HepG2 (cell line): ENCODE results near the gene IRF2. TPM values are rescaled to one million over a fixed set of nuclear protein-coding genes. Genes with fewer than 3 reads are reported as not detected.
A peak's percentile ranks its signal among the peaks of the same experiment; 100 is the strongest.

Experiments used
- ESRRA ChIP-seq: sonication (generic); formaldehyde crosslinking; IDR thresholded peaks from 2 replicates; pipeline ENCODE4 v1.5.1; 2020; ENCODE audit warnings: mild to moderate bottlenecking, low read depth, missing genetic modification reagents
- HOXA9 ChIP-seq: sonication (generic); formaldehyde crosslinking; IDR thresholded peaks from 2 replicates; pipeline ENCODE4 v1.8.1; 2022; ENCODE audit warnings: missing genetic modification reagents, mild to moderate bottlenecking, moderate library complexity, borderline replicate concordance
- POLR2A ChIP-seq, 2 experiments: IDR thresholded peaks; 2 replicates each; pipeline ENCODE4 v1.6.1; 2011; ENCODE audit warnings: low read depth in 2 of 2, low read length in 2 of 2, mild to moderate bottlenecking in 1 of 2, moderate library complexity in 1 of 2; ENCODE audit not compliant: insufficient read depth in 1 of 2
- RBM22 ChIP-seq: fragments of 200-400 bp; formaldehyde crosslinking; optimal IDR thresholded peaks from 2 replicates; pipeline ENCODE3; 2017; ENCODE audit warnings: mild to moderate bottlenecking, low read length, moderate library complexity
- SMAD1 ChIP-seq: sonication (generic); formaldehyde crosslinking; IDR thresholded peaks from 2 replicates; pipeline ENCODE4 v1.4.0; 2020; ENCODE audit warnings: missing genetic modification reagents, low read depth, mild to moderate bottlenecking, borderline replicate concordance
- SMYD3 ChIP-seq: sonication (generic); formaldehyde crosslinking; IDR thresholded peaks from 2 replicates; pipeline ENCODE4 v1.8.1; 2023; ENCODE audit warnings: mild to moderate bottlenecking, missing genetic modification reagents
- XRCC5 ChIP-seq: fragments of 200-400 bp; formaldehyde crosslinking; optimal IDR thresholded peaks from 2 replicates; pipeline ENCODE3; 2017; ENCODE audit warnings: mild to moderate bottlenecking, low read length
- ZNF44 ChIP-seq: sonication (generic); formaldehyde crosslinking; IDR thresholded peaks from 2 replicates; pipeline ENCODE4 v1.5.1; 2020; ENCODE audit warnings: mild to moderate bottlenecking, missing genetic modification reagents
- polyA plus RNA-seq, 8 experiments: library from polyadenylated mRNA; depleted of rRNA in 3 of 8; stranded (reverse) in 7 of 8; unstranded in 1 of 8; fragments of >200 nt; fragmentation: Illumina TruSeq in 4 of 8; extraction: Trizol in 4 of 8; gene quantifications; 2 replicates each; pipeline versions ENCODE4 v1.2.1 to v1.2.3, GENCODE V29; 2011 to 2016; ENCODE audit warnings: low read depth in 4 of 8, missing spikeins in 1 of 8, mixed read lengths in 1 of 8; ENCODE audit not compliant: insufficient read depth in 1 of 8
- total RNA-seq, 5 experiments: library from RNA; depleted of rRNA; stranded (reverse); fragments of >200 nt; fragmentation: Illumina TruSeq; extraction: Trizol; gene quantifications; 2 replicates each; pipeline ENCODE4 v1.2.3, GENCODE V29; 2016; ENCODE audit warnings: low read depth in 1 of 5
- TF ChIP-seq, protein P1 (sequence below): sonication (generic); formaldehyde crosslinking; IDR thresholded peaks from one replicate; pipeline ENCODE4 v1.5.1; 2020; ENCODE audit warnings: mild to moderate bottlenecking, missing genetic modification reagents; ENCODE audit errors: not compliant biosample characterization
- TF ChIP-seq, protein P2 (sequence below): sonication (generic); formaldehyde crosslinking; IDR thresholded peaks from 2 replicates; pipeline ENCODE4 v1.5.1; 2020; ENCODE audit warnings: missing genetic modification reagents, mild to moderate bottlenecking, borderline replicate concordance
- TF ChIP-seq, protein P3 (sequence below): sonication (generic); formaldehyde crosslinking; IDR thresholded peaks from 2 replicates; pipeline ENCODE4 v1.5.1; 2020; ENCODE audit warnings: mild to moderate bottlenecking, missing genetic modification reagents, moderate library complexity

IRF2 gene
- total and polyA plus RNA-seq, 2 of the 13 experiments (the other 11 are each of a cell fraction or from before 2014, with no cell fraction given): 15.5 to 28.8 TPM

DNA sequence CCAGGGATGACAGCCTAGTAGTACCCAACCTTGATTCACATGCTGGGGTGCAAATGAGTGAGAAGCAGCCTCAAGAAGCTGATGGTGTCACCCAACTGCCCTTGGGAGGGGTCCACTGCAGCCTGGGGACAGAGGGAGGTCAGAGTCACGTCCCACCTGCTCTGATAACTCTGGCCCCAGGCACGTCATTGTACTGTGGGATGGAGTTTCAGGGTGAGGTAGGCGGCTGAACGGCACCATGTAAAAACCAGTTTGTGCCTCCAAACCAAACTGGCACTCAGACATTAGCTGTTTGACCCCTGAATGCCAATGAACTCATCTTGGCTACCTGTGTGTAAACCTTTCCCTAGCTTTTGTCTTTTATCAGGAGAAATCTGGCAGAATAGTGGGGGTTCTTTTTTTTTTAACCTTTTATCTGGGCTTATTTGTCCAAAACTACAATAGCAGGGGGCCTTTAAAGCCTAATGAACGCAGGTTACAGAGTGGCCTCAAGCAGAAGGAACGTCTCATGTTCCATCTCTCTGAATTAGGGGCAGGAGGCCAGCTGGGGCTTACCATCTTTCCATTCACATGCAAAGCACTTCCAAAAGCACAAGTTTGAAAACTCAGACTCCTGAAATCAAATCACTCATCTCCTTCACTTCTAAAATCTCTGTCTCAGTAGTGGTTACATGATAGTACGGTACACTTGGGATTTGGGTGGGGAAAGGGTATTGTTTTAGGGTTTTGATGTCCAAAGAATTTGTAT lies 89.4 kb downstream of the IRF2 start (continued):
- TF ChIP-seq, protein P1, sequence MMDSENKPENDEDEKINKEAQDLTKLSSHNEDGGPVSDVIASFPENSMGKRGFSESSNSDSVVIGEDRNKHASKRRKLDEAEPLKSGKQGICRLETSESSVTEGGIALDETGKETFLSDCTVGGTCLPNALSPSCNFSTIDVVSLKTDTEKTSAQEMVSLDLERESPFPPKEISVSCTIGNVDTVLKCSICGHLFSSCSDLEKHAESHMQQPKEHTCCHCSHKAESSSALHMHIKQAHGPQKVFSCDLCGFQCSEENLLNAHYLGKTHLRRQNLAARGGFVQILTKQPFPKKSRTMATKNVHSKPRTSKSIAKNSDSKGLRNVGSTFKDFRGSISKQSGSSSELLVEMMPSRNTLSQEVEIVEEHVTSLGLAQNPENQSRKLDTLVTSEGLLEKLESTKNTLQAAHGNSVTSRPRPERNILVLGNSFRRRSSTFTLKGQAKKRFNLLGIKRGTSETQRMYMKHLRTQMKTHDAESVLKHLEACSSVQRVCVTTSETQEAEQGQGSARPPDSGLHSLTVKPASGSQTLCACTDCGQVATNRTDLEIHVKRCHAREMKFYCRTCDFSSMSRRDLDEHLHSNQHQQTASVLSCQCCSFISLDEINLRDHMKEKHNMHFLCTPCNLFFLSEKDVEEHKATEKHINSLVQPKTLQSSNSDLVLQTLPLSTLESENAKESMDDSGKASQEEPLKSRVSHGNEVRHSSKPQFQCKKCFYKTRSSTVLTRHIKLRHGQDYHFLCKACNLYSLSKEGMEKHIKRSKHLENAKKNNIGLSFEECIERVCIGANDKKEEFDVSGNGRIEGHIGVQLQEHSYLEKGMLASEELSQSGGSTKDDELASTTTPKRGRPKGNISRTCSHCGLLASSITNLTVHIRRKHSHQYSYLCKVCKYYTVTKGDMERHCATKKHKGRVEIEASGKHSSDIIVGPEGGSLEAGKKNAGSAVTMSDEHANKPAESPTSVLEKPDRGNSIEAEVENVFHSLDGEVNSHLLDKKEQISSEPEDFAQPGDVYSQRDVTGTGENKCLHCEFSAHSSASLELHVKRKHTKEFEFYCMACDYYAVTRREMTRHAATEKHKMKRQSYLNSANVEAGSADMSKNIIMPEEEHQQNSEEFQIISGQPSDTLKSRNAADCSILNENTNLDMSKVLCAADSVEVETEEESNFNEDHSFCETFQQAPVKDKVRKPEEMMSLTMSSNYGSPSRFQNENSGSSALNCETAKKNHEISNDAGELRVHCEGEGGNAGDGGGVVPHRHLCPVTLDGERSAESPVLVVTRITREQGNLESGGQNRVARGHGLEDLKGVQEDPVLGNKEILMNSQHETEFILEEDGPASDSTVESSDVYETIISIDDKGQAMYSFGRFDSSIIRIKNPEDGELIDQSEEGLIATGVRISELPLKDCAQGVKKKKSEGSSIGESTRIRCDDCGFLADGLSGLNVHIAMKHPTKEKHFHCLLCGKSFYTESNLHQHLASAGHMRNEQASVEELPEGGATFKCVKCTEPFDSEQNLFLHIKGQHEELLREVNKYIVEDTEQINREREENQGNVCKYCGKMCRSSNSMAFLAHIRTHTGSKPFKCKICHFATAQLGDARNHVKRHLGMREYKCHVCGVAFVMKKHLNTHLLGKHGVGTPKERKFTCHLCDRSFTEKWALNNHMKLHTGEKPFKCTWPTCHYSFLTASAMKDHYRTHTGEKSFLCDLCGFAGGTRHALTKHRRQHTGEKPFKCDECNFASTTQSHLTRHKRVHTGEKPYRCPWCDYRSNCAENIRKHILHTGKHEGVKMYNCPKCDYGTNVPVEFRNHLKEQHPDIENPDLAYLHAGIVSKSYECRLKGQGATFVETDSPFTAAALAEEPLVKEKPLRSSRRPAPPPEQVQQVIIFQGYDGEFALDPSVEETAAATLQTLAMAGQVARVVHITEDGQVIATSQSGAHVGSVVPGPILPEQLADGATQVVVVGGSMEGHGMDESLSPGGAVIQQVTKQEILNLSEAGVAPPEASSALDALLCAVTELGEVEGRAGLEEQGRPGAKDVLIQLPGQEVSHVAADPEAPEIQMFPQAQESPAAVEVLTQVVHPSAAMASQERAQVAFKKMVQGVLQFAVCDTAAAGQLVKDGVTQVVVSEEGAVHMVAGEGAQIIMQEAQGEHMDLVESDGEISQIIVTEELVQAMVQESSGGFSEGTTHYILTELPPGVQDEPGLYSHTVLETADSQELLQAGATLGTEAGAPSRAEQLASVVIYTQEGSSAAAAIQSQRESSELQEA (CRISPR knock-in tag): peak; percentile 37
- TF ChIP-seq ESRRA (0 out of 2 replicates have a peak, but pooled peaks have one; percentile 22), POLR2A (IDR thresholded peaks at IDR 0.05; ENCODE audit: insufficient read depth in 1 of 2, low read depth in 2 of 2, low read length in 2 of 2) (peak in 1 of 2 experiments; percentile 40; a peak in 1 of 4 replicates), XRCC5 (peak; percentile 18), RBM22 (peak; percentile 58), SMYD3 (CRISPR knock-in tag) (no peak), SMAD1 (CRISPR knock-in tag) (0 out of 2 replicates have a peak, but pooled peaks have one; percentile 19), ZNF44 (CRISPR knock-in tag) (no peak), HOXA9 (CRISPR knock-in tag) (no peak)
- TF ChIP-seq, protein P2, sequence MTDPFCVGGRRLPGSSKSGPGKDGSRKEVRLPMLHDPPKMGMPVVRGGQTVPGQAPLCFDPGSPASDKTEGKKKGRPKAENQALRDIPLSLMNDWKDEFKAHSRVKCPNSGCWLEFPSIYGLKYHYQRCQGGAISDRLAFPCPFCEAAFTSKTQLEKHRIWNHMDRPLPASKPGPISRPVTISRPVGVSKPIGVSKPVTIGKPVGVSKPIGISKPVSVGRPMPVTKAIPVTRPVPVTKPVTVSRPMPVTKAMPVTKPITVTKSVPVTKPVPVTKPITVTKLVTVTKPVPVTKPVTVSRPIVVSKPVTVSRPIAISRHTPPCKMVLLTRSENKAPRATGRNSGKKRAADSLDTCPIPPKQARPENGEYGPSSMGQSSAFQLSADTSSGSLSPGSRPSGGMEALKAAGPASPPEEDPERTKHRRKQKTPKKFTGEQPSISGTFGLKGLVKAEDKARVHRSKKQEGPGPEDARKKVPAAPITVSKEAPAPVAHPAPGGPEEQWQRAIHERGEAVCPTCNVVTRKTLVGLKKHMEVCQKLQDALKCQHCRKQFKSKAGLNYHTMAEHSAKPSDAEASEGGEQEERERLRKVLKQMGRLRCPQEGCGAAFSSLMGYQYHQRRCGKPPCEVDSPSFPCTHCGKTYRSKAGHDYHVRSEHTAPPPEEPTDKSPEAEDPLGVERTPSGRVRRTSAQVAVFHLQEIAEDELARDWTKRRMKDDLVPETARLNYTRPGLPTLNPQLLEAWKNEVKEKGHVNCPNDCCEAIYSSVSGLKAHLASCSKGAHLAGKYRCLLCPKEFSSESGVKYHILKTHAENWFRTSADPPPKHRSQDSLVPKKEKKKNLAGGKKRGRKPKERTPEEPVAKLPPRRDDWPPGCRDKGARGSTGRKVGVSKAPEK: no peak
- TF ChIP-seq, protein P3, sequence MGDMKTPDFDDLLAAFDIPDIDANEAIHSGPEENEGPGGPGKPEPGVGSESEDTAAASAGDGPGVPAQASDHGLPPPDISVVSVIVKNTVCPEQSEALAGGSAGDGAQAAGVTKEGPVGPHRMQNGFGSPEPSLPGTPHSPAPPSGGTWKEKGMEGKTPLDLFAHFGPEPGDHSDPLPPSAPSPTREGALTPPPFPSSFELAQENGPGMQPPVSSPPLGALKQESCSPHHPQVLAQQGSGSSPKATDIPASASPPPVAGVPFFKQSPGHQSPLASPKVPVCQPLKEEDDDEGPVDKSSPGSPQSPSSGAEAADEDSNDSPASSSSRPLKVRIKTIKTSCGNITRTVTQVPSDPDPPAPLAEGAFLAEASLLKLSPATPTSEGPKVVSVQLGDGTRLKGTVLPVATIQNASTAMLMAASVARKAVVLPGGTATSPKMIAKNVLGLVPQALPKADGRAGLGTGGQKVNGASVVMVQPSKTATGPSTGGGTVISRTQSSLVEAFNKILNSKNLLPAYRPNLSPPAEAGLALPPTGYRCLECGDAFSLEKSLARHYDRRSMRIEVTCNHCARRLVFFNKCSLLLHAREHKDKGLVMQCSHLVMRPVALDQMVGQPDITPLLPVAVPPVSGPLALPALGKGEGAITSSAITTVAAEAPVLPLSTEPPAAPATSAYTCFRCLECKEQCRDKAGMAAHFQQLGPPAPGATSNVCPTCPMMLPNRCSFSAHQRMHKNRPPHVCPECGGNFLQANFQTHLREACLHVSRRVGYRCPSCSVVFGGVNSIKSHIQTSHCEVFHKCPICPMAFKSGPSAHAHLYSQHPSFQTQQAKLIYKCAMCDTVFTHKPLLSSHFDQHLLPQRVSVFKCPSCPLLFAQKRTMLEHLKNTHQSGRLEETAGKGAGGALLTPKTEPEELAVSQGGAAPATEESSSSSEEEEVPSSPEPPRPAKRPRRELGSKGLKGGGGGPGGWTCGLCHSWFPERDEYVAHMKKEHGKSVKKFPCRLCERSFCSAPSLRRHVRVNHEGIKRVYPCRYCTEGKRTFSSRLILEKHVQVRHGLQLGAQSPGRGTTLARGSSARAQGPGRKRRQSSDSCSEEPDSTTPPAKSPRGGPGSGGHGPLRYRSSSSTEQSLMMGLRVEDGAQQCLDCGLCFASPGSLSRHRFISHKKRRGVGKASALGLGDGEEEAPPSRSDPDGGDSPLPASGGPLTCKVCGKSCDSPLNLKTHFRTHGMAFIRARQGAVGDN (CRISPR knock-in tag): peak; percentile 67
